Dendritic cell treated with granulocyte-macrophage colony-stimulating factor and Interleukin-4, amounts not matched to agents 40 ng/mL and 50 ng/mL, for 4 days (primary cell): ENCODE data around the gene CGREF1.
A peak's percentile ranks its signal among the peaks of the same experiment; 100 is the strongest.

Experiments
- H3K27ac Mint-ChIP-seq: one replicate; pipeline ENCODE4 v1.8.0; 2022; ENCODE audit warnings: mild to moderate bottlenecking, mixed read lengths
- H3K27me3 Mint-ChIP-seq: one replicate; pipeline ENCODE4 v1.8.0; 2022; ENCODE audit warnings: mild to moderate bottlenecking, mixed read lengths
- H3K36me3 Mint-ChIP-seq: one replicate; pipeline ENCODE4 v1.8.0; 2022; ENCODE audit warnings: low read depth, mixed read lengths
- H3K4me1 Mint-ChIP-seq: one replicate; pipeline ENCODE4 v1.8.0; 2022; ENCODE audit warnings: low read depth, mixed read lengths
- H3K4me3 Mint-ChIP-seq: one replicate; pipeline ENCODE4 v1.8.0; 2022; ENCODE audit warnings: mild to moderate bottlenecking, moderate library complexity, mixed read lengths
- H3K9me3 Mint-ChIP-seq: one replicate; pipeline ENCODE4 v1.8.0; 2022; ENCODE audit warnings: mixed read lengths
- intact Hi-C: fragments of 100-400 bp; cut with micrococcal nuclease; formaldehyde crosslinking; loops from one replicate; pipeline ENCODE4 v1.15.0; 2022

The CGREF1 gene

DNA sequence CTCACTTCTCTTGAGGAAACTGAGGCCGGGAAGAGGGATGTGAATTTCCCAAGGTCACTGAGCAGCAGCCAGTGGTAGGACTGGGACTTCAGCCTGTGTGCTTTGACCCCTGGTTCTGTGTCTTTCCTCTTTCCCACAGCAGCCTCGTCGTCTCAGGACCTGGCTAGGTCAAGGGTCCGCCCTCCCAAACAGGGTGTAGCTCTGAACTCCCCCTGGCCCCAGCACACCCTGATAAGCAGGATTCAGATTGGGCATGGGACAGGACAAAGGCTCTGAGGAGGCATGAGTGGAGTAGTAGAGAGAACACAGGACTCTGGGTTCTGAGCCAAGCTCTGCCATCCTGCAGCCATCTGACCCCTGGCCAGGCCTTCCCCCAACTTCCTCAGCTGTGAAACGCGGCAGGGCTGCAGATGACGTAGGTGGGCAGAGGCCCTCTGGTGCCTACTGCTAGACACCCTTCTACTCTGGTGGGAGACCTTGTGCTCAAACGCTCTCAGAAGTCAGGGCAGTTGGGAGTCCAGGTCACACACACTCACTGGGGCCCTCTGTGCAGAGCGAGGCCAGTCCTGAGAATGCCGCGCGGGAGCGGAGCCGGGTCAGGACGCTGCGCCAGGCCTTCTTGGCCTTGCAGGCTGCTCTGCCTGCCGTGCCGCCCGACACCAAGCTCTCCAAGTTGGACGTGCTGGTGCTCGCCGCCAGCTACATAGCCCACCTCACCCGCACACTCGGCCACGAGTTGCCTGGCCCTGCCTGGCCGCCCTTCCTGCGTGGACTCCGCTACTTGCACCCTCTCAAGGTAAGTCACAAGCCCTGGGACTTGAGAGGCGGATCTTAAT lies 30.9 kb upstream of the CGREF1 start:
- intact Hi-C loops: no loop called here
- Mint-ChIP-seq H3K27ac (no peak overlapping the region), H3K4me1 (peaks cover 6% of the 10 kb centered on the region), H3K36me3 (no peaks in the 10 kb centered on the region), H3K4me3 (no peak overlapping the region), H3K9me3 (no peaks in the 10 kb centered on the region), H3K27me3 (peaks cover 3% of the 10 kb centered on the region)

- H3K9me3 Mint-ChIP-seq: no peaks in the 10 kb centered on the region
- H3K27me3 Mint-ChIP-seq: peaks cover 9% of the 10 kb centered on the region
- peaks cover 6% of the 10 kb centered on the region for H3K4me1 Mint-ChIP-seq
- no peak within 1 kb of the TSS for H3K27ac Mint-ChIP-seq
- H3K36me3 Mint-ChIP-seq: no peaks in the 10 kb centered on the region
- intact Hi-C loops: no loop called here
- H3K4me3 Mint-ChIP-seq: no peak within 1 kb of the TSS
Observed at GRCh38 chr2:27148801-27149439, 30.0 kb upstream of the CGREF1 start, which contains the start of gene TCF23. TSS of gene TCF23 (plus strand) at chr2:27149004. CDS start at chr2:27149134, 130 bp downstream.

GRCh38 chr2:27147935-27148334 lies 29.0 kb upstream of the CGREF1 start:
- no peaks in the 10 kb centered on the region for H3K36me3 Mint-ChIP-seq
- H3K9me3 Mint-ChIP-seq: no peaks in the 10 kb centered on the region
- intact Hi-C loops: no loop called here
- H3K4me3 Mint-ChIP-seq: no peak overlapping the region
- H3K27me3 Mint-ChIP-seq: peaks cover 12% of the 10 kb centered on the region
- H3K27ac Mint-ChIP-seq: no peak overlapping the region
- H3K4me1 Mint-ChIP-seq: peaks cover 6% of the 10 kb centered on the region

- Mint-ChIP-seq H3K27ac (no peak overlapping the region), H3K4me1 (no peaks in the 10 kb centered on the region), H3K9me3 (no peaks in the 10 kb centered on the region), H3K27me3 (peaks cover 12% of the 10 kb centered on the region), H3K4me3 (no peak overlapping the region), H3K36me3 (no peaks in the 10 kb centered on the region)
- intact Hi-C loops: no loop called here
Observed at GRCh38 chr2:27145682-27146081, 26.8 kb upstream of the CGREF1 start.

DNA sequence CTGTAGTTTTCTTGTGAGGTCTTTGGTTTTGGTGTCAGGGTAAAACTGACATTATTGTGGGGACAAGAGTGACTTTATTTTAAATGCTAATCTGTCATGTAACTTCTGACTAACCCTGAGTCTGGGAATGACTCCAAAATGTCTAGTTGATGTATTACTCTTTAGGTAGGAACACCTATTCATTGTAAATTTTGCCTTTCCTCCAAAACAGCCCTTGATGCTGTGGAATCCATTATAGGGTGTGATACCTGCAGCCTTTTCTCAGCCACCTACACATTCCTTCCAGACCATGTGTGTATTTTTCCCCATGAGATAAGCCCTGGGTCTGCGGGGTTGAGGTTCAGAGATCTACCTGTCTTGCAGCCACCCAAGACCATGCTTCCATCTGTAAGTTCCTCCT lies 24.4 kb upstream of the CGREF1 start:
- Mint-ChIP-seq H3K27ac (no peak overlapping the region), H3K9me3 (no peaks in the 10 kb centered on the region), H3K36me3 (no peaks in the 10 kb centered on the region), H3K4me3 (no peak overlapping the region), H3K27me3 (peaks cover 16% of the 10 kb centered on the region), H3K4me1 (no peaks in the 10 kb centered on the region)
- intact Hi-C loops: no loop called here

DNA sequence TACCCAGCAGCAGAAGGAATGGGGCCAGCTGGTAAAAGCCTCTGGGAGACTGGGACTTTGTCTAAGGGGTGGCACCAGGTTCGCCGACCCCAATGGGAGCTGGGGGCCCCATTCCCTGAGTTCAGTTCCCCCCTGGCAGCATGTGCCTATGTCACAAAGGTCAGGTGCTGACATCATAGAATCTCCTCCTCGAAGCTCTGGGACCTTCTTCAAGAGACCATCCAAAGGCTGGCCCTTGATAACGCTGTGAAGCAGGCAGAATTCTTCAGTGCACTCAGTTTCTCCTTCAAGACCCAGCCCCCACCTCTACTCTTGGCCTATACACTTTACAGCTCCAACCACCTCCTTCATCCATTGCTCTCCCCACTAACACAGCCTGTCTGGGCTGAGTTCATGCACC lies 20.4 kb upstream of the CGREF1 start, which contains the start of gene PRR30:
TSS of gene PRR30 (minus strand) at position 101 of the 400 bp plus-strand sequence. CDS start 1,081 bp downstream, outside the sequence.
- H3K36me3 Mint-ChIP-seq: peaks cover 4% of the 10 kb centered on the region
- intact Hi-C loops: no loop called here
- H3K4me1 Mint-ChIP-seq: peaks cover 6% of the 10 kb centered on the region
- no peak within 1 kb of the TSS for H3K27ac Mint-ChIP-seq
- peaks cover 13% of the 10 kb centered on the region for H3K27me3 Mint-ChIP-seq
- no peak within 1 kb of the TSS for H3K4me3 Mint-ChIP-seq
- no peaks in the 10 kb centered on the region for H3K9me3 Mint-ChIP-seq

DNA sequence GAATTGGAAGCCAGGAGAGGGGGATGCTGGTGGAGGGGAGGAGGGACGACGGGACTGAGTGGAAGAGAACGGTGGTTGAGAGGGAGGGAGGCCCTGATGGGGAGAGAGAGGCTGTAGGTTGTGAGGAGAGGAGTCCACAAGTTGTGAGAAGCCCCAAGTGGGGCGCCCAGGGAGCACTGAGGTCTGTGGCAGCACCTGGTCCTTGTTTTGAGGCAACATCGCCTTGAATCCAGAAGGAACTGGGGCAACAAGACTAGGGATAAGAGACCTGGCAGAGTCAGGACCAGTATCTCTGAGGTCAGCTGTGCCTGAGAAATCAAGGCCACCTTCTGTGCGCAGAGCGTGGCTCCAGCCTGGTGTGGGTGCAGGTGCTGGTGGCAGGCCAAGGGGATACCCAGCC lies 19.2 kb upstream of the CGREF1 start:
- no peaks in the 10 kb centered on the region for H3K9me3 Mint-ChIP-seq
- H3K36me3 Mint-ChIP-seq: peaks cover 14% of the 10 kb centered on the region
- peaks cover 12% of the 10 kb centered on the region for H3K4me1 Mint-ChIP-seq
- H3K4me3 Mint-ChIP-seq: no peak overlapping the region
- H3K27me3 Mint-ChIP-seq: peaks cover 5% of the 10 kb centered on the region
- intact Hi-C loops: no loop called here
- H3K27ac Mint-ChIP-seq: no peak overlapping the region

GRCh38 chr2:27137322-27137935 lies 18.5 kb upstream of the CGREF1 start:
- intact Hi-C loops: no loop called here
- no peak overlapping the region for H3K4me3 Mint-ChIP-seq
- peaks cover 19% of the 10 kb centered on the region for H3K4me1 Mint-ChIP-seq
- H3K27ac Mint-ChIP-seq: no peak overlapping the region
- H3K36me3 Mint-ChIP-seq: peaks cover 21% of the 10 kb centered on the region
- no peaks in the 10 kb centered on the region for H3K9me3 Mint-ChIP-seq
- peaks cover 5% of the 10 kb centered on the region for H3K27me3 Mint-ChIP-seq

DNA sequence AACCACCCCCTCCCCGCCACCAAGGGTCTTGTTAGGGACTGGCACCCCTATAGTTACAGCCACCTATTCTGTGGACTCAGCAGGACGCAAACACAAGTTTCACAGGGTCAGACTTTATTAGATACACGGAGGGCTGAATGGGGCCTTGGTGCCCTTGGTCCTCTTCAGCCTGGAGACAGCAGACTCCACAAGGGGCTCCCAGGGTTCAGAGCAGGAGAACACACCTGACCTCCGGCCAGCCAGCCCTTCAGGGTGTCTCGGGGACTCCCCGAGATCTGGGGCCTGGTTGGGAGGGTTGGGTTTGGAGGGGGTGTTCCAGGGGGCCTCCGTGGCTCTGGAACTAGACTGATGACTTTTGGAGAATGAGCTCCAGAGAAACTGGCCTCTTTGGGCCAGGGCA lies 17.8 kb upstream of the CGREF1 start:
- intact Hi-C loops: no loop called here
- H3K4me1 Mint-ChIP-seq: peaks cover 20% of the 10 kb centered on the region
- H3K9me3 Mint-ChIP-seq: no peaks in the 10 kb centered on the region

GRCh38 chr2:27135478-27135955 lies 16.6 kb upstream of the CGREF1 start:
- no peaks in the 10 kb centered on the region for H3K9me3 Mint-ChIP-seq
- H3K36me3 Mint-ChIP-seq: peaks cover 40% of the 10 kb centered on the region
- H3K4me3 Mint-ChIP-seq: peak overlapping the region; percentile 95
- H3K27ac Mint-ChIP-seq: peak overlapping the region; percentile 93
- H3K27me3 Mint-ChIP-seq: peaks cover 5% of the 10 kb centered on the region
- intact Hi-C loops: loop anchor here (2.0 kb wide), 1 partner anchor 73 kb away; no protein-coding TSS in a partner anchor
- H3K4me1 Mint-ChIP-seq: peaks cover 20% of the 10 kb centered on the region

More for the DNA sequence above, 17.8 kb upstream of the CGREF1 start:
- H3K4me3 Mint-ChIP-seq: no peak overlapping the region
- peaks cover 5% of the 10 kb centered on the region for H3K27me3 Mint-ChIP-seq
- H3K27ac Mint-ChIP-seq: no peak overlapping the region
- peaks cover 27% of the 10 kb centered on the region for H3K36me3 Mint-ChIP-seq

DNA sequence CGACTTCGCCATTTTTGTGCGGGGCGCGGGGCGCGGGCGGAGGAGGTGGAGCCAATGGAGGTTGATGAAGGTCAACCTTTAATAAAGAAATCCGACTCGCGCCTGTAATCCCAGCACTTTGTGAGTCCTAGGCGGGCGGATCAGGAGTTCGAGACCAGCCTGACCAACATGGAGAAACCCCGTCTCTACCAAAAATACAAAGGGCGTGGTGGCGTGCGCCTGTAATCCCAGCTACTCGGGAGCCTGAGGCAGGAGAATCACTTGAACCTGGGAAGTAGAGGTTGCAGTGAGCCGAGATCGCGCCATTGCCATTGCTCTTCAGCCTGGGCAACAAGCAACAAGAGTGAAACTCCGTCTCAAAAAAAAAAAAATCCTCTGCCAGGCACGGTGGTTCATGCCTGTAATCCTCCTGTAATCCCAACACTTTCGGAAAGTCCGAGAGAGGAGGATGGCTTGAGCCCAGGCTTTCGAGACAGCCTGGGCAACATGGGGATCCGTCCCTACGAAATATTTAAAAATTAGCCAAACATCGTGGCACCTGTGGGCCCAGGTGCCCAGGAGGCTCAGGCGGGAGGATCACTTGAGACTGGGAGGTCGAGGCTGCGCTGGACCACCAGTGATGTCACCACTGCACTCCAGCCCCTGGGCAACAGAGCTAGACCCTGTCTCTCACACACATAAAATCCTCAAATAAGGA lies 16.0 kb upstream of the CGREF1 start:
- peaks cover 5% of the 10 kb centered on the region for H3K27me3 Mint-ChIP-seq
- H3K36me3 Mint-ChIP-seq: peaks cover 46% of the 10 kb centered on the region
- H3K4me3 Mint-ChIP-seq: peak overlapping the region; percentile 95
- no peaks in the 10 kb centered on the region for H3K9me3 Mint-ChIP-seq
- peak overlapping the region; percentile 93 for H3K27ac Mint-ChIP-seq
- H3K4me1 Mint-ChIP-seq: peaks cover 20% of the 10 kb centered on the region
- intact Hi-C loops: loop anchor here (1.0 to 2.0 kb wide), 2 partner anchors 12 to 74 kb away; partner anchors contain the start of gene ABHD1

DNA sequence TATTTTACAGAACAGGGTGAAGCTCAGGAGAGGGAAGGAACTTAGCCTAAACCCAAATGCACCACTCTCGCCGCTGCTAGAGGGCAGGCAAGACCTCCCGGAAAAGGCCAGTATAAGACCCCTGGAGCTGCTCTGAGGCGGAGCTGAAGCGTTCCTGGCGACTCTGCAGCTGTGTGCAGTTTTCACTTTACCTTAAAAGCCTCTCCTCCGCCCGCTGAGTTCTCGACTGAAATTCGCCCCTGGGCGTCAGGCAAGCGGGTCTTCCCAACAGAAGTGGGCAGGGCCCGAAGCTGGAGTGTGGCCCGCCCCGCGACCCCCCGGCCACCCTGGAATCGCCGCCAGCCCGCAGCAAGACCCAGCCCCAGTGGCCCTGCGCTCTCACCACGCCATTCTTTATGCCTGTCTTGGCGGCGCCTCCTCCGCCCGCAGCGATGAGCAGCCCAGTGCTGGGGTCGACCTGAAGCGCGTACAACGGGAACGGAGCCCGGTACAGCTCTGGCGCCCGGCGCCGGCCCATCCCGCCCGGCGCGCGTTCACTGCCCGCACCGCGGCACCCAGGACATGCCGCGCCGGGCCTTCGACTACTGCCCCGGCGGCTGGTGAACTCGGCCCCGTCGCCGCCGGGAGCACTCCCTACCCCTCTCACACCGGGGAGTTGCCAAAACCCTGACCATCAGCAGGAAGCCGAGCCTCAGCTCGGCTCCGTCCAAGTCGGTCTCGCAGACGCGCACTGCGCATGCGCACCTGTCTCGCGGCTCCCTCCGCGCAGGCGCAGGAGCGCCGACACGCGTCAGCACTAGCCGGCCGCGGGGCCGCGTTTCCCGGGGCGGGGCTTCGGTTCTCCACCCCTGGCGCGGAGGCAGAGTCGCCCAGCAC lies 15.2 kb upstream of the CGREF1 start, which contains the start of gene PREB:
TSS of gene PREB (minus strand) at position 732 of the 876 bp plus-strand sequence. CDS start at position 517, 215 bp downstream.
- H3K4me1 Mint-ChIP-seq: peaks cover 20% of the 10 kb centered on the region
- H3K36me3 Mint-ChIP-seq: peaks cover 54% of the 10 kb centered on the region
- H3K27me3 Mint-ChIP-seq: peaks cover 2% of the 10 kb centered on the region
- no peaks in the 10 kb centered on the region for H3K9me3 Mint-ChIP-seq
- H3K27ac Mint-ChIP-seq: peak within 1 kb of the TSS; percentile 93
- intact Hi-C loops: loop anchor here (1.0 to 2.0 kb wide), 2 partner anchors 11 to 75 kb away; partner anchors contain the start of gene ABHD1
- H3K4me3 Mint-ChIP-seq: peak within 1 kb of the TSS; percentile 95
